ENCODE data around the gene ZIC2. TPM values are rescaled to one million over a fixed set of nuclear protein-coding genes. Genes with fewer than 3 reads are reported as not detected.

The ZIC2 gene
- total and polyA plus RNA-seq, 10 donors, result not detected

GRCh38 chr13:99963816-99964339 is 17.7 kb upstream of the ZIC2 start:
- Histone ChIP-seq H3K27me3 (replicated peaks in 1 of 7) (peaks cover 18 to 100% (median 91%) of the 10 kb centered on the region in 7 donors), H3K36me3 (no peaks in the 10 kb centered on the region), H3K27ac (no peak overlapping the region), H3K4me1 (peaks cover 7 to 27% (median 25%) of the 10 kb centered on the region in 6 donors), H3K9me3 (peaks cover 0 to 6% (median 0%) of the 10 kb centered on the region in 8 donors), H3K4me3 (no peak overlapping the region)
- WGBS, 5 donors, result 51 to 70% (median 59%) methylated on average over 3 of the region's 3 CpGs
- no peak for DNase-seq
- intact Hi-C loops (cut with DNase I; ENCODE audit: low total_unique reads), result no loop called here
- TF ChIP-seq POLR2A (IDR thresholded peaks at IDR 0.05), result no peak
- TF ChIP-seq, protein P1, sequence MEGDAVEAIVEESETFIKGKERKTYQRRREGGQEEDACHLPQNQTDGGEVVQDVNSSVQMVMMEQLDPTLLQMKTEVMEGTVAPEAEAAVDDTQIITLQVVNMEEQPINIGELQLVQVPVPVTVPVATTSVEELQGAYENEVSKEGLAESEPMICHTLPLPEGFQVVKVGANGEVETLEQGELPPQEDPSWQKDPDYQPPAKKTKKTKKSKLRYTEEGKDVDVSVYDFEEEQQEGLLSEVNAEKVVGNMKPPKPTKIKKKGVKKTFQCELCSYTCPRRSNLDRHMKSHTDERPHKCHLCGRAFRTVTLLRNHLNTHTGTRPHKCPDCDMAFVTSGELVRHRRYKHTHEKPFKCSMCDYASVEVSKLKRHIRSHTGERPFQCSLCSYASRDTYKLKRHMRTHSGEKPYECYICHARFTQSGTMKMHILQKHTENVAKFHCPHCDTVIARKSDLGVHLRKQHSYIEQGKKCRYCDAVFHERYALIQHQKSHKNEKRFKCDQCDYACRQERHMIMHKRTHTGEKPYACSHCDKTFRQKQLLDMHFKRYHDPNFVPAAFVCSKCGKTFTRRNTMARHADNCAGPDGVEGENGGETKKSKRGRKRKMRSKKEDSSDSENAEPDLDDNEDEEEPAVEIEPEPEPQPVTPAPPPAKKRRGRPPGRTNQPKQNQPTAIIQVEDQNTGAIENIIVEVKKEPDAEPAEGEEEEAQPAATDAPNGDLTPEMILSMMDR (IDR thresholded peaks at IDR 0.05 in 8 of 11, conservative IDR thresholded peaks at IDR 0.05 in 3 of 11), result no peak
- no peak for TF ChIP-seq POLR2AphosphoS5 (IDR thresholded peaks at IDR 0.05)

- TF ChIP-seq, protein P1 (IDR thresholded peaks at IDR 0.05 in 8 of 11, conservative IDR thresholded peaks at IDR 0.05 in 3 of 11), result no peak
- TF ChIP-seq POLR2A (IDR thresholded peaks at IDR 0.05), result no peak
- no peak for TF ChIP-seq POLR2AphosphoS5 (IDR thresholded peaks at IDR 0.05)
- WGBS, 5 donors, result 73 to 79% (median 75%) methylated on average over 8 to 9 of the region's 9 CpGs
- H3K4me3 ChIP-seq, result no peak overlapping the region
- H3K9me3 ChIP-seq, result peaks cover 0 to 7% (median 0%) of the 10 kb centered on the region in 8 donors
- no peaks in the 10 kb centered on the region for H3K36me3 ChIP-seq
- DNase-seq, result no peak
- peaks cover 16 to 100% (median 91%) of the 10 kb centered on the region in 7 donors for H3K27me3 ChIP-seq (replicated peaks in 1 of 7)
- peaks cover 16 to 26% (median 24%) of the 10 kb centered on the region in 6 donors for H3K4me1 ChIP-seq
- no peak overlapping the region for H3K27ac ChIP-seq
- intact Hi-C loops (cut with DNase I; ENCODE audit: low total_unique reads), result no loop called here
Measured at GRCh38 chr13:99965329-99966000, 16.1 kb upstream of the ZIC2 start.

- Histone ChIP-seq H3K27me3 (replicated peaks in 1 of 7) (peaks cover 18 to 100% (median 91%) of the 10 kb centered on the region in 7 donors), H3K4me1 (peaks cover 18 to 33% (median 30%) of the 10 kb centered on the region in 6 donors), H3K9me3 (peaks cover 0 to 7% (median 0%) of the 10 kb centered on the region in 8 donors), H3K4me3 (no peak overlapping the region), H3K27ac (no peak overlapping the region), H3K36me3 (no peaks in the 10 kb centered on the region)
- DNase-seq, result no peak
- intact Hi-C loops (cut with DNase I; ENCODE audit: low total_unique reads), result no loop called here
- TF ChIP-seq POLR2A (IDR thresholded peaks at IDR 0.05) (no peak), POLR2AphosphoS5 (IDR thresholded peaks at IDR 0.05) (no peak)
- WGBS, 5 donors, result 62 to 74% (median 70%) methylated on average over 8 of the region's 8 CpGs
Measured at GRCh38 chr13:99966064-99966805, 15.3 kb upstream of the ZIC2 start.

DNA sequence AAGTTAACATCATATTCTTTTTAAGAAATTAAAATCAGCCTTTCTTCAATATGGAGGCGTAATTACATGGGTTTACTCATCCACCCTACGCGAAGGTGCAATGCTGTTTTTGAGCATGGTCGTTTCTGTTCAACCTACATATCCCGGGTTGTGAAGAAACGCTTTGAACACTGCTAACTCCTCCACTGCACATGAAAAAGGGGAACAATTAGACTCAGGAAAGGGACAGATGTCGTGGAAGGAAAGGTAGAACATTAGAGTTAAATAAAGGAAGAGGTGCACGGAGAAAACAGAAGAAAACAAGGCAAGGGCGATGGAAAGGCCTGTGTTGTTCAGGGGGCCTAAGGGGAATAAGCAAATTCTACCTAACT is 14.1 kb upstream of the ZIC2 start:
- no peak overlapping the region for H3K4me3 ChIP-seq

More for the DNA sequence above, 14.1 kb upstream of the ZIC2 start:
- intact Hi-C loops (cut with DNase I; ENCODE audit: low total_unique reads), result no loop called here
- peaks cover 0 to 17% (median 0%) of the 10 kb centered on the region in 8 donors for H3K9me3 ChIP-seq
- DNase-seq, result no peak
- H3K4me1 ChIP-seq, result peaks cover 25 to 40% (median 36%) of the 10 kb centered on the region in 6 donors
- H3K27ac ChIP-seq, result no peak overlapping the region
- TF ChIP-seq POLR2A (IDR thresholded peaks at IDR 0.05), result no peak
- TF ChIP-seq POLR2AphosphoS5 (IDR thresholded peaks at IDR 0.05), result no peak
- TF ChIP-seq, protein P1 (IDR thresholded peaks at IDR 0.05 in 8 of 11, conservative IDR thresholded peaks at IDR 0.05 in 3 of 11), result no peak
- H3K36me3 ChIP-seq, result no peaks in the 10 kb centered on the region
- 37 to 54% (median 44%) methylated on average over 9 of the region's 9 CpGs for WGBS, 5 donors
- peaks cover 29 to 100% (median 91%) of the 10 kb centered on the region in 7 donors for H3K27me3 ChIP-seq (replicated peaks in 1 of 7)
